Kidney (tissue), 14 donors: ENCODE results near the gene JAKMIP1. TPM values are rescaled to one million over a fixed set of nuclear protein-coding genes. Genes with fewer than 3 reads are reported as not detected.
"Not testable (repeated sequence)": the region's sequence is repeated elsewhere in the genome, so short reads cannot be mapped to it uniquely, and the experiment has no call there.

ENCODE experiments used
- DNase-seq, 5 donors: peaks; one replicate each; pipeline ENCODE4 v3.0.0-alpha.2; 2013 to 2020
- FAIRE-seq: peaks from 2 replicates; lab custom pipeline; 2012; peaks lifted over from hg19 to GRCh38; lab: Jason Lieb, UNC
- H3K27ac ChIP-seq, 2 donors: one replicate each; pipeline ENCODE4 v1.7.0; 2013; ENCODE audit warnings: low read depth in 2 of 2, low read length in 2 of 2, inconsistent platforms in 1 of 2
- H3K27me3 ChIP-seq: one replicate; pipeline ENCODE4 v1.7.1; 2013; ENCODE audit warnings: low read length, inconsistent platforms; ENCODE audit not compliant: control insufficient read depth, insufficient read depth
- H3K36me3 ChIP-seq, 3 donors: one replicate each; pipeline versions ENCODE4 v1.7.0 to v1.7.1; 2013; ENCODE audit warnings: low read length in 3 of 3, control low read depth in 1 of 3, inconsistent platforms in 1 of 3; ENCODE audit not compliant: insufficient read depth in 3 of 3, control insufficient read depth in 2 of 3
- H3K4me1 ChIP-seq, 3 donors: one replicate each; pipeline versions ENCODE4 v1.7.0 to v1.7.1; 2013; ENCODE audit warnings: low read length in 3 of 3, inconsistent platforms in 1 of 3, low read depth in 1 of 3; ENCODE audit not compliant: control insufficient read depth in 2 of 3, insufficient read depth in 2 of 3
- H3K4me3 ChIP-seq, 3 donors: one replicate each; pipeline versions ENCODE4 v1.7.0 to v1.8.1; 2013; ENCODE audit warnings: low read length in 3 of 3, control low read depth in 1 of 3, inconsistent platforms in 1 of 3
- H3K9ac ChIP-seq, 3 donors: one replicate each; pipeline versions ENCODE4 v1.7.0 to v1.7.1; 2013; ENCODE audit warnings: low read length in 3 of 3, control low read depth in 1 of 3, inconsistent platforms in 1 of 3
- H3K9me3 ChIP-seq, 3 donors: one replicate each; pipeline versions ENCODE4 v1.7.0 to v1.7.1; 2013; ENCODE audit warnings: low read length in 3 of 3, control low read depth in 1 of 3, inconsistent platforms in 1 of 3; ENCODE audit not compliant: control insufficient read depth in 2 of 3, insufficient read depth in 1 of 3
- intact Hi-C: fragments of 100-400 bp; cut with DNase I; formaldehyde crosslinking; loops from one replicate; pipeline ENCODE4 v1.11.1; 2022
- polyA plus RNA-seq: library from polyadenylated mRNA; stranded (reverse); fragments of 350-450 nt; fragmentation: Illumina TruSeq; extraction: RNeasy Lipid Tissue Mini Kit (QIAGEN cat#74804); gene quantifications from one replicate; pipeline ENCODE4 v1.2.3, GENCODE V29; 2014; ENCODE audit warnings: low read depth, low replicate concordance; ENCODE audit not compliant: insufficient read depth
- total RNA-seq: library from RNA; stranded (reverse); fragmentation: NEBNext Ultra II Directional; extraction: Animal tissue kit (Norgen Biotek cat#: 25700); gene quantifications from one replicate; pipeline ENCODE4 v1.2.1, GENCODE V29; 2021
- TF ChIP-seq, protein P1 (sequence below): IDR thresholded peaks from 3 replicates; pipeline ENCODE4 v1.5.1; 2012; ENCODE audit warnings: mild to moderate bottlenecking, moderate library complexity, borderline replicate concordance; ENCODE audit not compliant: insufficient read depth; ENCODE audit errors: extremely low read depth
- donor health status: control.
- donor health status: control.
- donor health status: control.
- donor health status: control.
- donor health status: control.
- donor health status: DM: yes; HTN: yes; CAD: no.
- donor health status: Normal renal cell carcinoma (clear cell type).

Gene JAKMIP1
- total and polyA plus RNA-seq, 2 donors from 2014 or later = 0.69 TPM; not detected in 1

DNA sequence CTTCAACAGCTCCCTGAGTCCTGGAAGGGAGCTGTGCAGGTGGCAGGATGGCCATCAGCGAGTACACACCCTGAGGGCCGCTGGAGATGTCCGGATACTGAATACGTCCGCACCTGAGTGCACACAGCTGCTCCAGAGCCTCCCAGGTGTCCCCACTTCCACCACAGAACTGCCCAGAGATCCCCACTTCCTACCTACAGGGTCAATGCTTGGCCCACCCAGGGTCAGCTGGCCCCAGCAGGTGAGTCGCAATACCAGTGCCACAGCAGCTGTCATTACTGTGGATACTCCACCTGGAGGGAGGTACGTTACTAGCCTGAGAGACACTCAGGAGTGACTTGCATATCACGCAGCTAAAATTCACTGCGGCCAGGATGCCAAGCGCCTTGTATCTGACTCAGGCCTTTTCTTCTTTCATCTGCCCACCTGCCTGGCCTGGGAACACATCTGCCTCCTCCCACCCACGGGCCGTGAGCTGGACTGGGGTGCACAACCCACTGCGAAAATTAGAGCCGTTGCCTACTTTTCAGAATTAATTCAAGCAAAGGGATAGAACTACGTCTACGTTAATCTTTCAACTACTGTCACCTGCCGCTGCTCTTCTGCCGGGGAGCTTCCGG is 191.5 kb downstream of the JAKMIP1 start:
- Histone ChIP-seq H3K36me3 (no peaks in the 10 kb centered on the region), H3K9ac (no peak overlapping the region), H3K9me3 (peaks cover 0 to 4% (median 0%) of the 10 kb centered on the region in 3 donors), H3K27me3 (peaks cover 24% of the 10 kb centered on the region), H3K4me1 (no peaks in the 10 kb centered on the region), H3K27ac (no peak overlapping the region), H3K4me3 (no peak overlapping the region)
- intact Hi-C loops = no loop called here
- TF ChIP-seq, protein P1, sequence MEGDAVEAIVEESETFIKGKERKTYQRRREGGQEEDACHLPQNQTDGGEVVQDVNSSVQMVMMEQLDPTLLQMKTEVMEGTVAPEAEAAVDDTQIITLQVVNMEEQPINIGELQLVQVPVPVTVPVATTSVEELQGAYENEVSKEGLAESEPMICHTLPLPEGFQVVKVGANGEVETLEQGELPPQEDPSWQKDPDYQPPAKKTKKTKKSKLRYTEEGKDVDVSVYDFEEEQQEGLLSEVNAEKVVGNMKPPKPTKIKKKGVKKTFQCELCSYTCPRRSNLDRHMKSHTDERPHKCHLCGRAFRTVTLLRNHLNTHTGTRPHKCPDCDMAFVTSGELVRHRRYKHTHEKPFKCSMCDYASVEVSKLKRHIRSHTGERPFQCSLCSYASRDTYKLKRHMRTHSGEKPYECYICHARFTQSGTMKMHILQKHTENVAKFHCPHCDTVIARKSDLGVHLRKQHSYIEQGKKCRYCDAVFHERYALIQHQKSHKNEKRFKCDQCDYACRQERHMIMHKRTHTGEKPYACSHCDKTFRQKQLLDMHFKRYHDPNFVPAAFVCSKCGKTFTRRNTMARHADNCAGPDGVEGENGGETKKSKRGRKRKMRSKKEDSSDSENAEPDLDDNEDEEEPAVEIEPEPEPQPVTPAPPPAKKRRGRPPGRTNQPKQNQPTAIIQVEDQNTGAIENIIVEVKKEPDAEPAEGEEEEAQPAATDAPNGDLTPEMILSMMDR = no peak
- FAIRE-seq = no peak
- DNase-seq = peak in 1 of 5 donors; percentile 32

DNA sequence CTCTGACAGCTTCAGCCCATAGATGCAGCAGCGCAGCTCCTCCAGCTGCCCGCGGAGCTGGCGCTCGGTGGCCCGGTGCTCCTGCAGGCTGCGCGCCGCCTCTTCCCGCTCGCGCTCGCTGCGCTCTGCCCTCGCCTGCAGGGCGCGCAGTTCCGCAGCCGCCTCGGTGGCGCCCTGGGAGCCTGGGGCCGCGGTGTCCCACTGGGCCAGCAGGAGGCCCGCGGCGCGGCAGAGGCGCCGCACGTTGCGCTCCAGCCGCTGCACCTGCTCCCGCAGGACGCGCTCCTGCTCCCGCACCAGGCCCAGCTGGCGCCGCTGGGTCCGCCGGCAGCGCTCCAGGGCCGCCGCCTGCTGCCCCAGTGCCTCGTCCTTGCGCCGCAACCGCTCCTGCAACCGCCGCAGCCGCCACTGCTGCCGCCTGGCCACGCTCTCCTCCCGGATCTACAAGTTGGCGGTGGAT is 192.2 kb downstream of the JAKMIP1 start:
- H3K4me1 ChIP-seq = no peaks in the 10 kb centered on the region
- no peak overlapping the region for H3K4me3 ChIP-seq
- H3K36me3 ChIP-seq = no peaks in the 10 kb centered on the region
- no peak overlapping the region for H3K9ac ChIP-seq
- H3K27ac ChIP-seq = no peak overlapping the region
- peaks cover 24% of the 10 kb centered on the region for H3K27me3 ChIP-seq
- DNase-seq (peak in 2 of 5 donors; percentile 5 to 51), FAIRE-seq (no peak)
- intact Hi-C loops = no loop called here
- peaks cover 0 to 8% (median 0%) of the 10 kb centered on the region in 3 donors for H3K9me3 ChIP-seq
- TF ChIP-seq, protein P1 = no peak

DNA sequence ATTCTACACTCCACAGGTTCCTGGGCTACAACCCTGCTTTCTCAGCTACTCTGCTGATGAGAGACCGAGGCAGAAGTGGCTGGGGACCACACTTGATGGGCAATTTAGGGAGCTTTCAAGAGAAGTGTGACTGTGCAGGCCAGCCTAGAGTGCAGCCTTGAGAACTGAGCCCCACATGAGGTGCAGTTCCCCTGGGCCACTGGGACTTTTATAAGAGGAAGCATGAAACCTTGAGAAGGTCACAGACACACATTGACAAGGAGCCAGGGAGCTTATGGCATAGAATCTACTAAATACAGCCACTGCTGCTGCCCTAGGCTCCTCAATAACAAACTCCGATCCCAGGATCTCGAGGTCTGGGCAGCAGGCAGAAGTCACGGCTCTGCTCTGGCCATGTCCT is 195.2 kb downstream of the JAKMIP1 start:
- H3K27me3 ChIP-seq = peaks cover 24% of the 10 kb centered on the region

DNA sequence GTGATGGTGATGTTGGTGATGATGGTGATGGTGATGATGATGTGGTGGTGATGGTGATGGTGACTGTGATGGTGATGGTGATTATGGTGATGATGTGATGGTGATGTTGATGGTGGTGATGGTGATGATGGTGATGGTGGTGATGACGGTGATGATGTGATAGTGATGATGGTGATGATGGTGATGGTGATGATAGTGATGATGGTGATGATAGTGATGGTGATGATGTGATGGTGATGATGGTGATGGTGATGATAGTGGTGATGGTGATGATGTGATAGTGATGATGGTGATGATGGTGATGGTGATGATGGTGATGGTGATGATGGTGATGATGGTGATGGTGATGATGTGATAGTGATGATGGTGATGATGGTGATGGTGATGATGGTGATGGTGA is 196.9 kb downstream of the JAKMIP1 start:
- FAIRE-seq, H3K36me3 ChIP-seq, H3K9me3 ChIP-seq, DNase-seq, H3K4me1 ChIP-seq, H3K9ac ChIP-seq, intact Hi-C loops, H3K27ac ChIP-seq: not testable (repeated sequence)
- Histone ChIP-seq H3K27me3 (peaks cover 14% of the 10 kb centered on the region), H3K4me3 (peak overlapping the region in 1 of 3 donors; percentile 14)

More for the DNA sequence above, 195.2 kb downstream of the JAKMIP1 start:
- no peak overlapping the region for H3K9ac ChIP-seq
- FAIRE-seq (no peak), DNase-seq (no peak)
- intact Hi-C loops = no loop called here
- H3K4me1 ChIP-seq = no peaks in the 10 kb centered on the region
- no peak overlapping the region for H3K27ac ChIP-seq
- H3K4me3 ChIP-seq = no peak overlapping the region
- no peaks in the 10 kb centered on the region for H3K36me3 ChIP-seq
- peaks cover 0 to 8% (median 0%) of the 10 kb centered on the region in 3 donors for H3K9me3 ChIP-seq
- TF ChIP-seq, protein P1 = no peak
